ENCODE data around the gene SNCAIP.

Gene SNCAIP

DNA sequence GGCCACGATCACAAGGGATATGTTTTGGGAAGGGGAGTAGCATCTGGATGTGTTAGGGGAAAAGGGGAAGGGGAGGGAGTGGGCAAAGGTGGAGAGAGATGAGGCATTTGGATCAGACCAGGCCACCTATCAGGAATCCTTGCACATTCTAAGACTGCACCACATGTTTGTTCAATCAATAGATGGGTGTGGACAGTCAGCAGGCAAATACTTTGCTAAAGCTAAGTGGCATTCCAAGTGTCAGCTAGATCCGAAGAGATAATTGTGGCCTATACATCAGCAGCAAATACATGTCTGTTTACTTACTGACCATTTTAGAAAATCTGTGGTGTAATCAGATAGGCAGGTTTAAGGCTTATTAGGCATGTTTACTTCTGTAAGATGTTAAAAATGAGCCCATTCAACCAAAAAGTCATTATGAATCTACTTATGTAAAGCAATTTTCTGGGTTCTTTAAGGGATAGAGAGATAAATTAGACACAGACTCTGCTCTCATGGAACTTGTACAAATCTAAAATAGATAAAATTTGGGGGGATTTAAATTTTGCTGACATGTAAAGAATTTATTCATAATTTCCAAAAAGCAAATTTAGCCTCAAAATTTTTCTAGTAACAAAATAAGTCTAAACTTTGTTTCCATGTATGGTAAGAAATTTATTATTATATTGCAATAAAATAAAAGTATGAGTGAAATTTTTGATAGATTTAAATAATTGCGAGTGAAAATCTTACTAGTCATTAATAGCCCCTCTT lies 107.3 kb downstream of the SNCAIP start:
- no peaks in the 10 kb centered on the region for H3K9me3 ChIP-seq (ENCODE audit: control insufficient read depth, low read length)
- H3K36me3 ChIP-seq (ENCODE audit: control insufficient read depth, insufficient read depth, low read length) = no peaks in the 10 kb centered on the region
- H3K27me3 ChIP-seq (replicated peaks; ENCODE audit: control insufficient read depth, insufficient read depth, low read length, poor library complexity, severe bottlenecking) = no peaks in the 10 kb centered on the region
- no peaks in the 10 kb centered on the region for H3K4me1 ChIP-seq (ENCODE audit: control insufficient read depth, insufficient read depth, low read length, poor library complexity, severe bottlenecking)
- no peak overlapping the region for H3K27ac ChIP-seq (ENCODE audit: insufficient read depth, low read length, poor library complexity, severe bottlenecking)
- DNase-seq = no peak
- H3K4me3 ChIP-seq (ENCODE audit: insufficient read depth, low read depth, low read length, poor library complexity, severe bottlenecking) = no peak overlapping the region

DNA sequence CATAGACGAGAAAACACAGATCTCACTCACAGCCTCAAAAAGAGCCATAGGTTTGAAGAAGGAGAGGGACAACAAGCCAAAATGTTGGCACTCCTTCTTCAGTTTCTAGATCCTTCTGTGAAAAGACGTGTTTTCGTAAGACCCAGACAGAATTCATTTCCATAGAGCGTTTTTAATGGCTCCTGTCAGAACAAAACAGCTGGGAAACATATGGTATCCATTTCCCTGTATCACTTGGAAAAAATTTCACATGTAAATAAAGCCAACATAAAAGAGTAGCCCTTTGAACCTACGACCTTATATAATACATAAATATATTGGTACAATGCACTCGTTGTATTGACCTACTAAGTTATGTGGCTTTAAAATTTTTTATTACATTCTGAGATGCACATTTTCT lies 108.1 kb downstream of the SNCAIP start:
- H3K4me1 ChIP-seq (ENCODE audit: control insufficient read depth, insufficient read depth, low read length, poor library complexity, severe bottlenecking) = no peaks in the 10 kb centered on the region
- H3K4me3 ChIP-seq (ENCODE audit: insufficient read depth, low read depth, low read length, poor library complexity, severe bottlenecking) = no peak overlapping the region
- DNase-seq = no peak
- no peaks in the 10 kb centered on the region for H3K36me3 ChIP-seq (ENCODE audit: control insufficient read depth, insufficient read depth, low read length)
- no peaks in the 10 kb centered on the region for H3K9me3 ChIP-seq (ENCODE audit: control insufficient read depth, low read length)
- no peak overlapping the region for H3K27ac ChIP-seq (ENCODE audit: insufficient read depth, low read length, poor library complexity, severe bottlenecking)
- no peaks in the 10 kb centered on the region for H3K27me3 ChIP-seq (replicated peaks; ENCODE audit: control insufficient read depth, insufficient read depth, low read length, poor library complexity, severe bottlenecking)

DNA sequence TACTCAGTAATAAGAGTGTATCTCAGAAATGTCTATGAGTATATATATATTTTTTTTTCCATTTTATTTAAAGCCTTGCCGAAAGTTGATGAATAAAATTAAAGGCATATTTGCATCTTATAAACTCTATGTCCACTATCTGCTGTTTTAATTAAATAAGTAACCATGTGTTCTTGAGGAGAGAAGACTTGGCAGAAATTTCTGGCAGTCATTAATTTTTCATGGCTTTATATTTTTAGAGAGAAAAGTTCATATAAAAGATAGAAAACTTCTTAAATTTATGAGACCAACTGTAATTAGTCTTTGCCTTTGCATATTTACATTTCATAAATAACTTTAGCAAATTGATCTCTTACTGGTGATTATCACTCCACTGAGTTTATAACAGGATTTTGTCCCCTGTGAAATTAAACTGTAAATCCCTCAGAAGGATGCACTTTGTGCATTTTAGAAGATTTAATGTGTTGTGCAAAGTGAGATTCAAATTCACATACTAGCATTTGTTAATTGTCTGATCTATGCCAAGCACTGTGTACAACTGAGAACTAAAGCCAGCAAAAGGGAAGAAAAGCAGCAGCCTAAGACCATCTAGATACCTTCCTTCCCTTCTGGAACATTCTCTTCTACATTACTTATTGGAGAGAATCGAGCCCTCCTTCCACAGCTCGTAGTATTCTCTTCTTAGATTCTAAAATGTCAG lies 108.7 kb downstream of the SNCAIP start:
- no peak overlapping the region for H3K4me3 ChIP-seq (ENCODE audit: insufficient read depth, low read depth, low read length, poor library complexity, severe bottlenecking)
- no peaks in the 10 kb centered on the region for H3K27me3 ChIP-seq (replicated peaks; ENCODE audit: control insufficient read depth, insufficient read depth, low read length, poor library complexity, severe bottlenecking)
- no peaks in the 10 kb centered on the region for H3K4me1 ChIP-seq (ENCODE audit: control insufficient read depth, insufficient read depth, low read length, poor library complexity, severe bottlenecking)
- H3K9me3 ChIP-seq (ENCODE audit: control insufficient read depth, low read length) = no peaks in the 10 kb centered on the region
- no peak overlapping the region for H3K27ac ChIP-seq (ENCODE audit: insufficient read depth, low read length, poor library complexity, severe bottlenecking)
- no peak for DNase-seq
- no peaks in the 10 kb centered on the region for H3K36me3 ChIP-seq (ENCODE audit: control insufficient read depth, insufficient read depth, low read length)

- DNase-seq = no peak
- Histone ChIP-seq H3K27ac (ENCODE audit: insufficient read depth, low read length, poor library complexity, severe bottlenecking) (no peak overlapping the region), H3K9me3 (ENCODE audit: control insufficient read depth, low read length) (no peaks in the 10 kb centered on the region), H3K36me3 (ENCODE audit: control insufficient read depth, insufficient read depth, low read length) (no peaks in the 10 kb centered on the region), H3K4me3 (ENCODE audit: insufficient read depth, low read depth, low read length, poor library complexity, severe bottlenecking) (no peak overlapping the region), H3K27me3 (replicated peaks; ENCODE audit: control insufficient read depth, insufficient read depth, low read length, poor library complexity, severe bottlenecking) (no peaks in the 10 kb centered on the region), H3K4me1 (ENCODE audit: control insufficient read depth, insufficient read depth, low read length, poor library complexity, severe bottlenecking) (no peaks in the 10 kb centered on the region)
Measured at GRCh38 chr5:122421374-122422079, 109.5 kb downstream of the SNCAIP start.

DNA sequence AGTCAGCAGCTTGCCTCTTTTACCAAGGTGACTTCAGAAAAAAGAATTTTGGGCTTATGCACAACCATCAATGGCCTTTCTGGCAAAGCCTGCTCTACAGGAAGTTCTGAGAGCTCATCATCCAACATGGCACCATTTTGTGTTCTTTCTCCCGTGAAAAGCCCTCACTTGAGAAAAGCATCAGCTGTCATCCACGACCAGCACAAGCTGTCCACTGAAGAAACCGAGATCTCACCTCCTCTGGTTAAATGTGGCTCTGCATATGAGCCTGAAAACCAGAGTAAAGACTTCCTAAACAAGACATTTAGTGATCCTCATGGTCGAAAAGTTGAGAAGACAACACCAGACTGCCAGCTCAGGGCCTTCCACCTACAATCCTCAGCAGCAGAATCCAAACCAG lies 111.2 kb downstream of the SNCAIP start:
- H3K27ac ChIP-seq (ENCODE audit: insufficient read depth, low read length, poor library complexity, severe bottlenecking) = no peak overlapping the region
- no peak for DNase-seq

DNA sequence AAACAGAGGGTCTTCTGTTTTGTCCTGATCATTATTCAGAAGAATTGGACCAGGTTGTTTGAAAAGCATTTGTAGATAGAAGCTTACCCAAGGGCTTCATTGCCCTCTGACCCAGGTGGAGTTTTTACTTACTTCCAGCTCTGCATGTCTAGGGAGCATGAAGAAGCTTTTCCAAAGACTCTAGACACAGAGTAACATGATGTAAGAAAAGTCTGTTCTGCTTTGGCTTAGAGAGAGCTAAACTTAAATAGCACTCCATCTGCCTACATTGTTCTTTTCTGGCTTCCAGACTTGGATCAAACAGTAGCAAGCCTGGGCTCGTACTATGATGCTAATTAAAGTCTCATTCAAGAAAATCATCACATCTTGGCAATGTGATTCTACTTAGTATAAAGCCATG lies 112.1 kb downstream of the SNCAIP start:
- Histone ChIP-seq H3K4me1 (ENCODE audit: control insufficient read depth, insufficient read depth, low read length, poor library complexity, severe bottlenecking) (no peaks in the 10 kb centered on the region), H3K27me3 (replicated peaks; ENCODE audit: control insufficient read depth, insufficient read depth, low read length, poor library complexity, severe bottlenecking) (no peaks in the 10 kb centered on the region), H3K27ac (ENCODE audit: insufficient read depth, low read length, poor library complexity, severe bottlenecking) (no peak overlapping the region), H3K36me3 (ENCODE audit: control insufficient read depth, insufficient read depth, low read length) (no peaks in the 10 kb centered on the region), H3K4me3 (ENCODE audit: insufficient read depth, low read depth, low read length, poor library complexity, severe bottlenecking) (no peak overlapping the region), H3K9me3 (ENCODE audit: control insufficient read depth, low read length) (no peaks in the 10 kb centered on the region)
- no peak for DNase-seq

More for the DNA sequence above, 111.2 kb downstream of the SNCAIP start:
- Histone ChIP-seq H3K4me3 (ENCODE audit: insufficient read depth, low read depth, low read length, poor library complexity, severe bottlenecking) (no peak overlapping the region), H3K27me3 (replicated peaks; ENCODE audit: control insufficient read depth, insufficient read depth, low read length, poor library complexity, severe bottlenecking) (no peaks in the 10 kb centered on the region), H3K4me1 (ENCODE audit: control insufficient read depth, insufficient read depth, low read length, poor library complexity, severe bottlenecking) (no peaks in the 10 kb centered on the region), H3K36me3 (ENCODE audit: control insufficient read depth, insufficient read depth, low read length) (no peaks in the 10 kb centered on the region), H3K9me3 (ENCODE audit: control insufficient read depth, low read length) (no peaks in the 10 kb centered on the region)

DNA sequence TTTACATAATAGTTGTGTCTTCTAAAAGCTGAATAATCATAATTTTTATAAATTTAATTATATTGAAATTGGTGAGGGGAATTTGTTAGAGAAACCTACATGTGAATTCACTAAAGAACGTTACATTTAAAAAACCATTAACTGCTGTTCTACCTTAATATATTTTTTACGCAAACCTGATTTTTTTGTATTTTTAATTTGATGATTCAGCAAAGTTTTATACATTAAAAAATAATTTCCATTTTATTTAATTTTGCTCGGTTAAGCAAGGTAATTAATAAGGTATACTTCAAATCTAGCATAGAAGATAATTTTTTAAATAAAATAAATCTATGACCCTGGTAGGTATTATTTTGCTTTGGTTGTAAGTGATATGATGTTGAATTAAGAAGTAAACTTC lies 114.3 kb downstream of the SNCAIP start:
- Histone ChIP-seq H3K4me3 (ENCODE audit: insufficient read depth, low read depth, low read length, poor library complexity, severe bottlenecking) (no peak overlapping the region), H3K36me3 (ENCODE audit: control insufficient read depth, insufficient read depth, low read length) (no peaks in the 10 kb centered on the region), H3K9me3 (ENCODE audit: control insufficient read depth, low read length) (no peaks in the 10 kb centered on the region), H3K4me1 (ENCODE audit: control insufficient read depth, insufficient read depth, low read length, poor library complexity, severe bottlenecking) (no peaks in the 10 kb centered on the region), H3K27me3 (replicated peaks; ENCODE audit: control insufficient read depth, insufficient read depth, low read length, poor library complexity, severe bottlenecking) (no peaks in the 10 kb centered on the region), H3K27ac (ENCODE audit: insufficient read depth, low read length, poor library complexity, severe bottlenecking) (no peak overlapping the region)
- no peak for DNase-seq

DNA sequence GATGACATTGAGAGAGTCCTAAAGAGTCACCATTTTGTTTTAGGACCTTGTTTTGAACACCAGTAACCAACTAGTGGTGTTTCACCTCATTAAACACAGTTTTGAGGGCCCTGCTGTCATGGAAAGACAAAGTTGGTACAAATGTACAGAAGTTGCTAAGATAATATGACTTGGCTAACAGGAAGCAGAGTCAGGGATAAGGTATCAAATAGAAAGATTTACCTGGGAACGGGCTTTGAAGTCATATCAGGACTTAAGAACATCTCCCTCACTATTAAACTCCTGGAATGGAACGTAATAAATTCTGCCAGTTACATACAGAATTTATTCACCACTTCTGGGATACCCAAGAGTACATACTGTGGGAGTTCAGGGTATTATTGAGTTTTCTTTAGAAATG lies 115.6 kb downstream of the SNCAIP start:
- Histone ChIP-seq H3K9me3 (ENCODE audit: control insufficient read depth, low read length) (no peaks in the 10 kb centered on the region), H3K36me3 (ENCODE audit: control insufficient read depth, insufficient read depth, low read length) (no peaks in the 10 kb centered on the region), H3K4me3 (ENCODE audit: insufficient read depth, low read depth, low read length, poor library complexity, severe bottlenecking) (no peak overlapping the region), H3K27ac (ENCODE audit: insufficient read depth, low read length, poor library complexity, severe bottlenecking) (no peak overlapping the region), H3K4me1 (ENCODE audit: control insufficient read depth, insufficient read depth, low read length, poor library complexity, severe bottlenecking) (no peaks in the 10 kb centered on the region), H3K27me3 (replicated peaks; ENCODE audit: control insufficient read depth, insufficient read depth, low read length, poor library complexity, severe bottlenecking) (no peaks in the 10 kb centered on the region)
- DNase-seq = no peak

GRCh38 chr5:122429545-122430318 lies 117.7 kb downstream of the SNCAIP start:
- no peak for DNase-seq
- Histone ChIP-seq H3K4me1 (ENCODE audit: control insufficient read depth, insufficient read depth, low read length, poor library complexity, severe bottlenecking) (no peaks in the 10 kb centered on the region), H3K36me3 (ENCODE audit: control insufficient read depth, insufficient read depth, low read length) (no peaks in the 10 kb centered on the region), H3K27me3 (replicated peaks; ENCODE audit: control insufficient read depth, insufficient read depth, low read length, poor library complexity, severe bottlenecking) (no peaks in the 10 kb centered on the region), H3K9me3 (ENCODE audit: control insufficient read depth, low read length) (no peaks in the 10 kb centered on the region), H3K4me3 (ENCODE audit: insufficient read depth, low read depth, low read length, poor library complexity, severe bottlenecking) (no peak overlapping the region), H3K27ac (ENCODE audit: insufficient read depth, low read length, poor library complexity, severe bottlenecking) (no peak overlapping the region)
